Right renal cortex interstitium (tissue), 3 donors: ENCODE measurements around the gene PCCB. TPM values are rescaled to one million over a fixed set of nuclear protein-coding genes. Genes with fewer than 3 reads are reported as not detected.
"Not testable (repeated sequence)": the region's sequence is repeated elsewhere in the genome, so short reads cannot be mapped to it uniquely, and the experiment has no call there.

ENCODE experiments used
- DNase-seq, 3 donors: peaks; one replicate each; pipeline ENCODE4 v3.0.0-alpha.2; 2013; ENCODE audit warnings: low read depth in 3 of 3, low spot score in 2 of 3
- polyA plus RNA-seq, 3 donors: library from polyadenylated mRNA; unstranded; fragments of 120-200 nt; gene quantifications; one replicate each; pipeline ENCODE4 v1.2.1, GENCODE V29; 2013; ENCODE audit not compliant: insufficient read length in 3 of 3

The PCCB gene
- 10 to 100 TPM; 77.3 to 89.5 (median 79.6) TPM for polyA plus RNA-seq

GRCh38 chr3:136250059-136250902, at the start of gene PCCB:
PCCB (plus strand) TSS chr3:136250340; CDS start chr3:136250376, 36 bp downstream.
- peak; percentile 72 to 92 (median 85) for DNase-seq

- DNase-seq: no peak
Measured at GRCh38 chr3:136207489-136208115, 42.5 kb upstream of the PCCB start.

GRCh38 chr3:136209921-136210320, 40.2 kb upstream of the PCCB start:
- DNase-seq: no peak

- DNase-seq: no peak
Measured at GRCh38 chr3:136211547-136211946, 38.6 kb upstream of the PCCB start.

- not testable (repeated sequence) for DNase-seq
Measured at GRCh38 chr3:136222746-136223145, 27.4 kb upstream of the PCCB start.

- no peak for DNase-seq
Measured at GRCh38 chr3:136232413-136232812, 17.7 kb upstream of the PCCB start.

GRCh38 chr3:136235545-136235944, 14.6 kb upstream of the PCCB start:
- no peak for DNase-seq

GRCh38 chr3:136236109-136236508, 14.0 kb upstream of the PCCB start:
- DNase-seq: no peak

GRCh38 chr3:136237103-136237502, 13.0 kb upstream of the PCCB start:
- no peak for DNase-seq

- no peak for DNase-seq
Measured at GRCh38 chr3:136237961-136238649, 12.0 kb upstream of the PCCB start.

GRCh38 chr3:136239094-136239493, 11.0 kb upstream of the PCCB start:
- no peak for DNase-seq

- no peak for DNase-seq
Measured at GRCh38 chr3:136245691-136246090, 4.4 kb upstream of the PCCB start.

GRCh38 chr3:136247436-136247835, 2.7 kb upstream of the PCCB start:
- DNase-seq: no peak

GRCh38 chr3:136247855-136248590, 2.1 kb upstream of the PCCB start:
- DNase-seq: no peak

- DNase-seq: no peak
Measured at GRCh38 chr3:136249091-136249490, 1.0 kb upstream of the PCCB start.

GRCh38 chr3:136249593-136249992, 547 bp upstream of the PCCB start:
- DNase-seq: no peak

GRCh38 chr3:136250903-136251460, 842 bp downstream of the PCCB start:
- DNase-seq: no peak

- DNase-seq: no peak
Measured at GRCh38 chr3:136251511-136251910, 1.4 kb downstream of the PCCB start.

- DNase-seq: no peak
Measured at GRCh38 chr3:136255672-136256406, 5.7 kb downstream of the PCCB start.

- DNase-seq: no peak
Measured at GRCh38 chr3:136258199-136258598, 8.1 kb downstream of the PCCB start.
